ENCODE results near the gene KCNMA1. TPM values are rescaled to one million over a fixed set of nuclear protein-coding genes. Genes with fewer than 3 reads are reported as not detected.

KCNMA1 gene
- total and polyA plus RNA-seq, 4 donors: 36.2 to 95.0 (median 54.3) TPM

- no peak for DNase-seq (ENCODE audit: low read depth in 4 of 6, low spot score in 6 of 6)
- no peak overlapping the region for H3K27ac ChIP-seq (ENCODE audit: low read depth, low read length)
- H3K9me3 ChIP-seq (ENCODE audit: control insufficient read depth, insufficient read depth, low read length): no peaks in the 10 kb centered on the region
- no peaks in the 10 kb centered on the region for H3K27me3 ChIP-seq (ENCODE audit: control insufficient read depth, insufficient read depth, low read length)
- no peak overlapping the region for H3K4me3 ChIP-seq (ENCODE audit: low read depth, low read length)
- peaks cover 5% of the 10 kb centered on the region for H3K4me1 ChIP-seq (ENCODE audit: control insufficient read depth, insufficient read depth, low read length)
- 100% methylated on average over 1 of the region's 4 CpGs for WGBS (ENCODE audit: insufficient coverage)
- H3K36me3 ChIP-seq (ENCODE audit: control insufficient read depth, insufficient read depth, low read length): peaks cover 9% of the 10 kb centered on the region
Observed at GRCh38 chr10:77087366-77087765, 550.2 kb downstream of the KCNMA1 start.

- H3K27me3 ChIP-seq (ENCODE audit: control insufficient read depth, insufficient read depth, low read length): no peaks in the 10 kb centered on the region
- no peak overlapping the region for H3K4me3 ChIP-seq (ENCODE audit: low read depth, low read length)
- no peak for DNase-seq (ENCODE audit: low read depth in 4 of 6, low spot score in 6 of 6)
- H3K27ac ChIP-seq (ENCODE audit: low read depth, low read length): no peak overlapping the region
- peaks cover 5% of the 10 kb centered on the region for H3K4me1 ChIP-seq (ENCODE audit: control insufficient read depth, insufficient read depth, low read length)
- H3K9me3 ChIP-seq (ENCODE audit: control insufficient read depth, insufficient read depth, low read length): no peaks in the 10 kb centered on the region
- H3K36me3 ChIP-seq (ENCODE audit: control insufficient read depth, insufficient read depth, low read length): peaks cover 9% of the 10 kb centered on the region
- WGBS (ENCODE audit: insufficient coverage): no CpG with 5 or more reads among the region's 1 CpG
Observed at GRCh38 chr10:77086081-77086480, 551.5 kb downstream of the KCNMA1 start.

- no peak for DNase-seq (ENCODE audit: low read depth in 4 of 6, low spot score in 6 of 6)
- no CpG with 5 or more reads among the region's 4 CpGs for WGBS (ENCODE audit: insufficient coverage)
- Histone ChIP-seq H3K27me3 (ENCODE audit: control insufficient read depth, insufficient read depth, low read length) (no peaks in the 10 kb centered on the region), H3K4me1 (ENCODE audit: control insufficient read depth, insufficient read depth, low read length) (peaks cover 6% of the 10 kb centered on the region), H3K4me3 (ENCODE audit: low read depth, low read length) (no peak overlapping the region), H3K27ac (ENCODE audit: low read depth, low read length) (no peak overlapping the region), H3K36me3 (ENCODE audit: control insufficient read depth, insufficient read depth, low read length) (peaks cover 9% of the 10 kb centered on the region), H3K9me3 (ENCODE audit: control insufficient read depth, insufficient read depth, low read length) (no peaks in the 10 kb centered on the region)
Observed at GRCh38 chr10:77085344-77085743, 552.3 kb downstream of the KCNMA1 start.

GRCh38 chr10:77084431-77085144 lies 553.0 kb downstream of the KCNMA1 start:
- peak in 1 of 6 donors; percentile 26 for DNase-seq (ENCODE audit: low read depth in 4 of 6, low spot score in 6 of 6)
- peaks cover 5% of the 10 kb centered on the region for H3K36me3 ChIP-seq (ENCODE audit: control insufficient read depth, insufficient read depth, low read length)
- H3K27me3 ChIP-seq (ENCODE audit: control insufficient read depth, insufficient read depth, low read length): no peaks in the 10 kb centered on the region
- H3K27ac ChIP-seq (ENCODE audit: low read depth, low read length): no peak overlapping the region
- H3K4me1 ChIP-seq (ENCODE audit: control insufficient read depth, insufficient read depth, low read length): peaks cover 5% of the 10 kb centered on the region
- no peaks in the 10 kb centered on the region for H3K9me3 ChIP-seq (ENCODE audit: control insufficient read depth, insufficient read depth, low read length)
- no peak overlapping the region for H3K4me3 ChIP-seq (ENCODE audit: low read depth, low read length)
- WGBS (ENCODE audit: insufficient coverage): 94% methylated on average over 8 of the region's 12 CpGs

- H3K36me3 ChIP-seq (ENCODE audit: control insufficient read depth, insufficient read depth, low read length): peaks cover 15% of the 10 kb centered on the region
- H3K27ac ChIP-seq (ENCODE audit: low read depth, low read length): no peak overlapping the region
- no peaks in the 10 kb centered on the region for H3K27me3 ChIP-seq (ENCODE audit: control insufficient read depth, insufficient read depth, low read length)
- peaks cover 7% of the 10 kb centered on the region for H3K4me1 ChIP-seq (ENCODE audit: control insufficient read depth, insufficient read depth, low read length)
- DNase-seq (ENCODE audit: low read depth in 4 of 6, low spot score in 6 of 6): no peak
- no peak overlapping the region for H3K4me3 ChIP-seq (ENCODE audit: low read depth, low read length)
- H3K9me3 ChIP-seq (ENCODE audit: control insufficient read depth, insufficient read depth, low read length): no peaks in the 10 kb centered on the region
- WGBS (ENCODE audit: insufficient coverage): 53% methylated on average over 5 of the region's 7 CpGs
Observed at GRCh38 chr10:77082601-77083252, 554.9 kb downstream of the KCNMA1 start.

- Histone ChIP-seq H3K4me3 (ENCODE audit: low read depth, low read length) (no peak overlapping the region), H3K9me3 (ENCODE audit: control insufficient read depth, insufficient read depth, low read length) (no peaks in the 10 kb centered on the region), H3K4me1 (ENCODE audit: control insufficient read depth, insufficient read depth, low read length) (peaks cover 8% of the 10 kb centered on the region), H3K36me3 (ENCODE audit: control insufficient read depth, insufficient read depth, low read length) (peaks cover 17% of the 10 kb centered on the region), H3K27me3 (ENCODE audit: control insufficient read depth, insufficient read depth, low read length) (no peaks in the 10 kb centered on the region), H3K27ac (ENCODE audit: low read depth, low read length) (no peak overlapping the region)
- DNase-seq (ENCODE audit: low read depth in 4 of 6, low spot score in 6 of 6): peak in 2 of 6 donors; percentile 45 to 48
- 70% methylated on average over 3 of the region's 7 CpGs for WGBS (ENCODE audit: insufficient coverage)
Observed at GRCh38 chr10:77081481-77081891, 556.1 kb downstream of the KCNMA1 start.

GRCh38 chr10:77080361-77081027 lies 557.1 kb downstream of the KCNMA1 start:
- Histone ChIP-seq H3K4me1 (ENCODE audit: control insufficient read depth, insufficient read depth, low read length) (peaks cover 8% of the 10 kb centered on the region), H3K27ac (ENCODE audit: low read depth, low read length) (no peak overlapping the region), H3K9me3 (ENCODE audit: control insufficient read depth, insufficient read depth, low read length) (no peaks in the 10 kb centered on the region), H3K27me3 (ENCODE audit: control insufficient read depth, insufficient read depth, low read length) (no peaks in the 10 kb centered on the region), H3K36me3 (ENCODE audit: control insufficient read depth, insufficient read depth, low read length) (peaks cover 17% of the 10 kb centered on the region), H3K4me3 (ENCODE audit: low read depth, low read length) (no peak overlapping the region)
- no CpG with 5 or more reads among the region's 6 CpGs for WGBS (ENCODE audit: insufficient coverage)
- no peak for DNase-seq (ENCODE audit: low read depth in 4 of 6, low spot score in 6 of 6)

GRCh38 chr10:77079592-77080300 lies 557.9 kb downstream of the KCNMA1 start:
- WGBS (ENCODE audit: insufficient coverage): 63% methylated on average over 2 of the region's 3 CpGs
- DNase-seq (ENCODE audit: low read depth in 4 of 6, low spot score in 6 of 6): no peak
- Histone ChIP-seq H3K9me3 (ENCODE audit: control insufficient read depth, insufficient read depth, low read length) (no peaks in the 10 kb centered on the region), H3K4me3 (ENCODE audit: low read depth, low read length) (no peak overlapping the region), H3K27ac (ENCODE audit: low read depth, low read length) (no peak overlapping the region), H3K36me3 (ENCODE audit: control insufficient read depth, insufficient read depth, low read length) (peaks cover 17% of the 10 kb centered on the region), H3K4me1 (ENCODE audit: control insufficient read depth, insufficient read depth, low read length) (peaks cover 8% of the 10 kb centered on the region), H3K27me3 (ENCODE audit: control insufficient read depth, insufficient read depth, low read length) (no peaks in the 10 kb centered on the region)

- WGBS (ENCODE audit: insufficient coverage): 83% methylated on average over 6 of the region's 7 CpGs
- peaks cover 8% of the 10 kb centered on the region for H3K4me1 ChIP-seq (ENCODE audit: control insufficient read depth, insufficient read depth, low read length)
- H3K27me3 ChIP-seq (ENCODE audit: control insufficient read depth, insufficient read depth, low read length): no peaks in the 10 kb centered on the region
- no peak overlapping the region for H3K27ac ChIP-seq (ENCODE audit: low read depth, low read length)
- H3K9me3 ChIP-seq (ENCODE audit: control insufficient read depth, insufficient read depth, low read length): no peaks in the 10 kb centered on the region
- H3K36me3 ChIP-seq (ENCODE audit: control insufficient read depth, insufficient read depth, low read length): peaks cover 14% of the 10 kb centered on the region
- DNase-seq (ENCODE audit: low read depth in 4 of 6, low spot score in 6 of 6): no peak
- no peak overlapping the region for H3K4me3 ChIP-seq (ENCODE audit: low read depth, low read length)
Observed at GRCh38 chr10:77077316-77077945, 560.2 kb downstream of the KCNMA1 start.

Measured in spinal cord (tissue), 10 donors.